Caco-2 (cell line): ENCODE data around the gene ARFGEF2. TPM values are rescaled to one million over a fixed set of nuclear protein-coding genes. Genes with fewer than 3 reads are reported as not detected.

Source experiments
- BruUV-seq: library from RNA; stranded (reverse); fragments of 400-500 nt; replicated peaks from 2 replicates; lab custom pipeline; 2021; lab: Mats Ljungman, UMichigan
- CTCF ChIA-PET: fragments of 300-600 bp; sonication (Branson Sonifier 250); formaldehyde crosslinking; loops from one replicate; lab custom pipeline; 2022; ENCODE audit warnings: antibody characterized with exemption; lab: Charles Lee
- POLR2A ChIA-PET: fragments of 300-600 bp; sonication (Branson Sonifier 250); formaldehyde crosslinking; loops from one replicate; lab custom pipeline; 2022; ENCODE audit warnings: antibody characterized with exemption; lab: Charles Lee
- DNase-seq, 2 experiments: peaks; one replicate each; pipeline versions ENCODE4 v3.0.0 to v3.0.0-alpha.2; 2020 to 2022
- H3K27me3 ChIP-seq: replicated peaks from 2 replicates; pipeline ENCODE4 v1.6.0; 2011; ENCODE audit warnings: low read length; ENCODE audit not compliant: control insufficient read depth, insufficient read depth
- H3K36me3 ChIP-seq: 2 replicates; pipeline ENCODE4 v1.5.1; 2011; ENCODE audit warnings: low read length; ENCODE audit not compliant: control insufficient read depth, insufficient read depth
- H3K4me1 ChIP-seq: fragments of 250-450 bp; sonication (Bioruptor Pico); 2 replicates; pipeline ENCODE4 v1.5.1; 2020; ENCODE audit warnings: mild to moderate bottlenecking
- H3K4me3 ChIP-seq: 2 replicates; pipeline ENCODE4 v1.5.1; 2011; ENCODE audit warnings: low read depth, mild to moderate bottlenecking, control low read depth, low read length
- H3K9me3 ChIP-seq: fragments of 250-450 bp; sonication (Bioruptor Pico); 2 replicates; pipeline ENCODE4 v1.5.1; 2020; ENCODE audit warnings: mild to moderate bottlenecking, moderate library complexity
- H3K27ac Mint-ChIP-seq: one replicate; pipeline ENCODE4 v1.8.0; 2022; ENCODE audit warnings: mixed read lengths; ENCODE audit not compliant: unreplicated experiment
- H3K27me3 Mint-ChIP-seq: one replicate; pipeline ENCODE4 v1.8.0; 2022; ENCODE audit warnings: mixed read lengths; ENCODE audit not compliant: insufficient read depth, unreplicated experiment
- H3K36me3 Mint-ChIP-seq: one replicate; pipeline ENCODE4 v1.8.0; 2022; ENCODE audit warnings: mild to moderate bottlenecking, mixed read lengths; ENCODE audit not compliant: insufficient read depth, unreplicated experiment
- H3K4me1 Mint-ChIP-seq: one replicate; pipeline ENCODE4 v1.8.0; 2022; ENCODE audit warnings: low read depth, mixed read lengths; ENCODE audit not compliant: unreplicated experiment
- H3K4me3 Mint-ChIP-seq: one replicate; pipeline ENCODE4 v1.8.0; 2022; ENCODE audit warnings: mild to moderate bottlenecking, moderate library complexity, mixed read lengths; ENCODE audit not compliant: unreplicated experiment
- H3K9me3 Mint-ChIP-seq: one replicate; pipeline ENCODE4 v1.8.0; 2022; ENCODE audit warnings: mixed read lengths; ENCODE audit not compliant: unreplicated experiment
- intact Hi-C: fragments of 100-400 bp; cut with micrococcal nuclease; formaldehyde crosslinking; loops from one replicate; pipeline ENCODE4 v1.10.0; 2022; ENCODE audit not compliant: unreplicated experiment
- total RNA-seq: library from RNA; stranded (reverse); gene quantifications from 2 replicates; pipeline ENCODE4 v1.2.3, GENCODE V29; 2022
- TF ChIP-seq, protein P1 (sequence below), 2 experiments: fragments of 200-600 bp in 1 of 2; IDR thresholded peaks; 1 replicate in 1 of 2; 2 replicates in 1 of 2; pipeline versions ENCODE4 v1.5.1 to v1.8.0; 2011 to 2022; ENCODE audit warnings: antibody characterized with exemption in 1 of 2, control low read depth in 1 of 2, inconsistent platforms in 1 of 2, low read depth in 1 of 2, low read length in 1 of 2, mild to moderate bottlenecking in 1 of 2, moderate library complexity in 1 of 2; ENCODE audit not compliant: insufficient read depth in 1 of 2, severe bottlenecking in 1 of 2, unreplicated experiment in 1 of 2

ARFGEF2 gene
- total RNA-seq, 1 experiment from 2014 or later, result 78.8 TPM

DNA sequence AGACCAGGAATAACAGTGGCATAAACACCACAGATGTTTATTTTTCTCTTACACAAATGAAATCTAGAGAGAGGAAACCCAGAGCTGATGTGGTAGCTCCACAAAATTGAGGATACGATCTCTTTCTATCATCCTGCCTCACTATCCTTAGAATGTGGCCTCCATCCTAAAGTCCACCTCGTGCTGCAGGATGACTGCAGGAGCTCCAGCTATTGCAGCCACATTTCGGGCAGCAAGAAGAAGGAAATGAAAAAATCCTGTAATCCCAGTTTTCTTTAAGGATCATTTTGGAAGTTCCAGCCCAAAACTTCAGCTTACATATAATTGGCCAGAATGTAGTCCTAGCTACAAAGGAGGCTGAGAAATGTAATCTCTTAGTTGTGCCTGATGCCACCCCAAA lies 41.2 kb upstream of the ARFGEF2 start:
- no TSS peak for BruUV-seq
- DNase-seq, result no peak

DNA sequence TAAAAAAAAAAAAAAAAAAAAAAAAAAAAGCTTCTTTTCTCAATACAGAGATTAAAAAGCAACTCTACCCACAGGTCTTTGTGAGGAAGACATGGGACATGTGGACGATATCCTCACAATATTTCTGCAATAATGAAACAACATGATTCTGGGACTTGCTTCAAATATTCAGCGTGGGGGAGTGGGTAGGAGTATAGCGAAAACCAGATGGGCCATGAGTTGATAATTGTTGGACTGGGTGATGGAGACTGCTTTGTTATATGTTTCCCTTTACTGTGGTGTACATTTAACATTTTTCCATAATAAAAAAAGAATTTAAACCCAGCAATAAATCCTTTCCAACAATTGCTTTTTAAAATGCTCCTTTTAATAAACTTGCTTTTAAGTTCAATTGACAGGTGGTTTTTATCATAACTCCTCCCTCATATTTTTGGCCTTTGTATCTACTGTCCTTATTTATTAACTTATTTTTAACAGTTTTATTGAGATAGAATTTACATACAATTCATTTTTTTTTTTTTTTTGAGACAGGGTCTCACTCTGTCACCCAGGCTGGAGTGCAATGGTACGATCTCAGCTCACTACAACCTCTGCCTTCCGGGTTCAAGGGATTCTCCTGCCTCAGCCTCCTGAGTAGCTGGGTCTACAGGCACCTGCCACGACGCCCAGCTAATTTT lies 40.4 kb upstream of the ARFGEF2 start:
- Histone ChIP-seq H3K9me3 (no peaks in the 10 kb centered on the region), H3K4me3 (no peak overlapping the region), H3K36me3 (no peaks in the 10 kb centered on the region), H3K27me3 (no peaks in the 10 kb centered on the region), H3K4me1 (0 out of 2 replicates have a peak, but pooled peaks cover 5% of the 10 kb centered on the region)
- no peaks in the 10 kb centered on the region for H3K36me3 Mint-ChIP-seq
- no peaks in the 10 kb centered on the region for H3K9me3 Mint-ChIP-seq
- H3K4me1 Mint-ChIP-seq, result peaks cover 3% of the 10 kb centered on the region
- CTCF ChIA-PET, result interaction anchor here (0.7 kb wide), 1 partner anchor 25 kb away, joined by 3 read pairs; no protein-coding TSS in a partner anchor
- no TSS peak for BruUV-seq
- POLR2A ChIA-PET, result no interaction called here
- intact Hi-C loops, result no loop called here
- H3K27ac Mint-ChIP-seq, result no peak overlapping the region
- TF ChIP-seq, protein P1, sequence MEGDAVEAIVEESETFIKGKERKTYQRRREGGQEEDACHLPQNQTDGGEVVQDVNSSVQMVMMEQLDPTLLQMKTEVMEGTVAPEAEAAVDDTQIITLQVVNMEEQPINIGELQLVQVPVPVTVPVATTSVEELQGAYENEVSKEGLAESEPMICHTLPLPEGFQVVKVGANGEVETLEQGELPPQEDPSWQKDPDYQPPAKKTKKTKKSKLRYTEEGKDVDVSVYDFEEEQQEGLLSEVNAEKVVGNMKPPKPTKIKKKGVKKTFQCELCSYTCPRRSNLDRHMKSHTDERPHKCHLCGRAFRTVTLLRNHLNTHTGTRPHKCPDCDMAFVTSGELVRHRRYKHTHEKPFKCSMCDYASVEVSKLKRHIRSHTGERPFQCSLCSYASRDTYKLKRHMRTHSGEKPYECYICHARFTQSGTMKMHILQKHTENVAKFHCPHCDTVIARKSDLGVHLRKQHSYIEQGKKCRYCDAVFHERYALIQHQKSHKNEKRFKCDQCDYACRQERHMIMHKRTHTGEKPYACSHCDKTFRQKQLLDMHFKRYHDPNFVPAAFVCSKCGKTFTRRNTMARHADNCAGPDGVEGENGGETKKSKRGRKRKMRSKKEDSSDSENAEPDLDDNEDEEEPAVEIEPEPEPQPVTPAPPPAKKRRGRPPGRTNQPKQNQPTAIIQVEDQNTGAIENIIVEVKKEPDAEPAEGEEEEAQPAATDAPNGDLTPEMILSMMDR (IDR thresholded peaks at IDR 0.05; ENCODE audit: insufficient read depth in 1 of 2, low read depth in 1 of 2, low read length in 1 of 2, severe bottlenecking in 1 of 2, unreplicated experiment in 1 of 2), result no peak
- H3K4me3 Mint-ChIP-seq, result no peak overlapping the region
- H3K27me3 Mint-ChIP-seq, result no peaks in the 10 kb centered on the region
- no peak for DNase-seq

More for the DNA sequence above, 41.2 kb upstream of the ARFGEF2 start:
- Mint-ChIP-seq H3K27me3 (no peaks in the 10 kb centered on the region), H3K36me3 (no peaks in the 10 kb centered on the region), H3K27ac (no peak overlapping the region), H3K4me3 (no peak overlapping the region), H3K4me1 (peaks cover 11% of the 10 kb centered on the region), H3K9me3 (no peaks in the 10 kb centered on the region)
- TF ChIP-seq, protein P1 (IDR thresholded peaks at IDR 0.05; ENCODE audit: insufficient read depth in 1 of 2, low read depth in 1 of 2, low read length in 1 of 2, severe bottlenecking in 1 of 2, unreplicated experiment in 1 of 2), result no peak
- Histone ChIP-seq H3K4me3 (no peak overlapping the region), H3K27me3 (no peaks in the 10 kb centered on the region), H3K4me1 (0 out of 2 replicates have a peak, but pooled peaks cover 8% of the 10 kb centered on the region), H3K36me3 (no peaks in the 10 kb centered on the region), H3K9me3 (no peaks in the 10 kb centered on the region)
- CTCF ChIA-PET, result interaction anchor here (0.6 to 0.7 kb wide), 2 partner anchors 26 to 1298 kb away, joined by 3 read pairs; no protein-coding TSS in a partner anchor
- intact Hi-C loops, result no loop called here
- POLR2A ChIA-PET, result no interaction called here

DNA sequence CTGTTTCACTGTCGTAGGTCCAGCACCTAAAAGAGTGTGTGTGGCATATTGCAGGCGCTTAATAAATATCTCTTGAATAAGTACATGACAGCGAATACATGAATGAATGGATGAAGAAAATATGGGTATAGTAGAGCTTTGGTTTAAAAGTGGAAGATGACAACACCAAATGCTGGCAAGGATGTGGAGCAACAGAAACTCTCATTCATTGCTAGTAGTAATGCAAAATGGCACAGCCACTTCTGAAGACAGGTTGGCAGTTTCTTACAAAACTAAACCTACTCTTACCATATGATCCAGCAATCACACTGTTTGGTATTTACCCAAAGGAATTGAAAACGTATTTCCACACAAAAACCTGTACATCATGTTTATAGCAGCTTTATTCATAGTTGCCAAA lies 36.3 kb upstream of the ARFGEF2 start:
- no TSS peak for BruUV-seq
- POLR2A ChIA-PET, result no interaction called here
- no peaks in the 10 kb centered on the region for H3K36me3 Mint-ChIP-seq
- H3K4me1 ChIP-seq, result no peaks in the 10 kb centered on the region
- TF ChIP-seq, protein P1 (IDR thresholded peaks at IDR 0.05; ENCODE audit: insufficient read depth in 1 of 2, low read depth in 1 of 2, low read length in 1 of 2, severe bottlenecking in 1 of 2, unreplicated experiment in 1 of 2), result no peak
- H3K4me1 Mint-ChIP-seq, result no peaks in the 10 kb centered on the region
- peaks cover 8% of the 10 kb centered on the region for H3K27me3 Mint-ChIP-seq
- CTCF ChIA-PET, result interaction anchor here (0.6 kb wide), 1 partner anchor 89 kb away, joined by 5 read pairs; no protein-coding TSS in a partner anchor
- no peaks in the 10 kb centered on the region for H3K9me3 ChIP-seq
- H3K4me3 Mint-ChIP-seq, result no peak overlapping the region
- intact Hi-C loops, result no loop called here
- no peaks in the 10 kb centered on the region for H3K36me3 ChIP-seq
- no peak overlapping the region for H3K27ac Mint-ChIP-seq
- H3K27me3 ChIP-seq, result no peaks in the 10 kb centered on the region
- no peaks in the 10 kb centered on the region for H3K9me3 Mint-ChIP-seq
- DNase-seq, result no peak
- H3K4me3 ChIP-seq, result no peak overlapping the region
